Measurements from ENCODE around the gene OR1F1.
A peak's percentile ranks its signal among the peaks of the same experiment; 100 is the strongest.
"Not testable (repeated sequence)": the region's sequence is repeated elsewhere in the genome, so short reads cannot be mapped to it uniquely, and the experiment has no call there.

Gene OR1F1

DNA sequence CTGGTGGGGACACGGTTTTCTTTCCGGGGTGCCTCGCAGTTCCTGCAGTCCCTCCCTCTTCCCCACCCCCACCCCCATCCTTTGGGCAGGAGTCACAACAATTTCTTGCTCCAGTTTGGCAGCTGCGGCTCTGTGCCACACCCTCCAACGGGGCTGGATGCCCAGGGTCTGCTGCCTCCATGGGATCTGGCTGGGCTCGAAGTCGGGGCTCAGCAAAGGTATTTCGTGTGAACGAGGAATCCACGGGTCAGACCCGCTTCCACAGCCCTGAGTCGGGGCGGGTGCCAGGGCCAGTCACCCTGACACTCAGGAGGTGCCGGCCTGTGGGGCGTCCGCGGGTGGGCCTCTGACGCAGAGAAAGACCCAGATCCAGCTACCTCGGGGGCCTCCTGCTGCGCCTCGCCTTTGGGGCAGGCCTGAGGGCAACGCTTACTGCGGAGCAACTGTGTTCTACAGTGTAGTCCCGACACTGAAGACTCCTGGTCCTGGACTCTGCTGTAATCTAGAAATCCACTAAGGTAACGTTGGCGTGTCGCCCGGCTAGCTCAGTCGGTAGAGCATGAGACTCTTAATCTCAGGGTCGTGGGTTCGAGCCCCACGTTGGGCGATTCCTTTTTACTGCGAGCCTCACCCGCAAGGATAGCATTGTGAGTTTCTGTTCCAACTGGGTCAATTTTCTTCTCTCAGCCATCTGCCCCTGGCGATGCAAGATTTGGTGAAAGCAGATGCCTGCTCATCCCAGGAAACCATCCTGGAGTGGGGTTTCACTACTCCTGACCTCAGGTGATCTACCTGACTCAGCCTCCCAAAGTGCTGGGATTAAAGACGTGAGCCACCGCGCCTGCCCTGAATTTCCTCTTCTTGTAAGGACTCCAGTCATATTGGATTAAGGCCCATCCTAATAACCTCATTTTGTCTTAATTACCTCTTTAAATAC, 12.6 kb upstream of the OR1F1 start:
- FAIRE-seq, result no peak

- FAIRE-seq, result no peak
Measured at GRCh38 chr16:3179651-3180050, 8.4 kb upstream of the OR1F1 start.

DNA sequence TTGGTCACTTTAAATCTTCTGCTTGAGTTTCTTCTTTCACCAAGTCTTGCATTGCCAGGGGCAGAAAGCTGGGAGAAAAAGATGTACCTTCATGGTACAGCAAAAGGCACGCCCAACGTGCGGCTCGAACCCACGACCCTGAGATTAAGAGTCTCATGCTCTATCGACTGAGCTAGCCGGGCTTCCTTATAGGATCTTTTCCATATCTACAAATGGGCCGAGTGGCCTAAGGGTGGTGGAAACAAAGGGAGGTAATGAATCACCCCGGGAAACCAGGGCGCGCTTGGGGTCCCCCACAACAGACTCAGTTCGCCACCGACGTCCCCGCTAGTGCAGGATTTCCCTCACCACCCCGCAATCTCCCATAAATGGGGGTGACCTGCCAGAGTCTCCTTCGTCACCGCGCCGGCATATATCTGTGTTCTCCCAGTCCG, 7.5 kb upstream of the OR1F1 start:
- no peak for FAIRE-seq

DNA sequence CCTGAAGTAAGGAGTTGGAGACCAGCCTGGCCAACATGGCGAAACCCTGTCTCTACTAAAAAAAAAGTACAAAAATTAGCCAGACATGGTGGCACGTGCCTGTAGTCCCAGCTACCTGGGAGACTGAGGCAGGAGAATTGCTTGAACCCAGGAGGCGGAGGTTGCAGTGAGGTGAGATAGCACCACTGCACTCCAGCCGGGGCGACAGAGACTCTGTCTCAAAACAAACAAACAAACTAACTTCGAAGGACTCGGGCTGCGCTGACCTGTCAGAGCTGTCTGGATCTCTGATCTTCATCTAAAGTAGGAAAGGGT, 5.8 kb upstream of the OR1F1 start:
- not testable (repeated sequence) for FAIRE-seq

- FAIRE-seq, result no peak
Measured at GRCh38 chr16:3182608-3183444, 5.2 kb upstream of the OR1F1 start.

- FAIRE-seq, result no peak
Measured at GRCh38 chr16:3183445-3184139, 4.4 kb upstream of the OR1F1 start.

- no peak for FAIRE-seq
Measured at GRCh38 chr16:3186946-3187690, 886 bp upstream of the OR1F1 start.

DNA sequence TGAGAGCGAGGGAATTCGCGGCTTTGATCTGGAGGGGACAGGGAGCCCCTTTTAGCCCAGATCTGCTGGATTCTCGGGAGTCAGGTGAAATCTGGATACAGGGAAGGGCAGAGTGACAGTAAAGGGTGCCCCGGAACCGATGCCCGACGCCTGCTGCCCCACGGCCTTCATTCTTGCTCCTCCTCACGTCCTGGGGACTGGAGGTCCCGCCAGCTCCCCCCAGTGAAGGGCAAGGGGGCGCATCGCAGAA, 596 bp downstream of the OR1F1 start:
- no peak for FAIRE-seq

DNA sequence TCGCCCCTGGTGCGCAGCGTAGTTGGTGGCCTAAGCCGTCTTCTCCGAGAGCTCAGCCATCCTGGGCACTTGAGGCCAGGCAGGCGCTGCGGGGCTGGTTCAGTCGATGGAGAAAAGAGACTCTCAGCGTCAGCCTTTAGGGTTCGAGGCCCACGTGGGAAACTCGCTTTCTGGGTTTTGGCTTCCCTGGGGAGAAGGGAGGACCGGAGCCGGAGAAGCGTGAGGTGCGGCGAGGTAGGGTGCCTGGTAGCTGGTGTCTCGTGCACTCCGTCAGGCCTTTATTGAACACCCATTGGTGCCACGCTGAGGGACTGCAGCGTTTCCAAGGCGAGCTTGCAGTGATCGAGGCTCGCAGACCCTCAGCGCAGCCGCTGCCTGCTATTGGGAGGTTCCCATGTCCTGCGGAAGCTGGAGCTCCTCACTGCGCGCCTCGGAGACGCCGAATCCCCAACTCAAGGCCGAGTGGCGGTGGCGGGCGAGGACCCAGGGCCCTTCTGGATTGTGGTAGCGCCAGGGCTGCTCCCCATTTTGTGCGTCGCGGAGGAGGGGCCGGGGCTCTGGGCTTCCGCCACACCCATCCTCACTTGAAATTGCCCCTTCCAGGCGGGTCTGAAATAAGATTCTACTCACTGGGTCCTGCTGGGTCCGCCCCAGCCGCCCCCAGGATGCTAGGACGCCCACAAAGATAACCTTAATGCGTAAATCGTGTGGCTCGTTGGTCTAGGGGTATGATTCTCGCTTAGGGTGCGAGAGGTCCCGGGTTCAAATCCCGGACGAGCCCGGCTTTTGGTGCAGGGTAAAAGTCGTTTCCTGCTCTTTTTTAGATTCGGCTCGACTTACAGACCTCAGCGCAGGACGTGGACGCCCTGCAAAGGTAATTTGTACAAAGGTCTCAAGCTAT, 1.2 kb downstream of the OR1F1 start:
- peak; percentile 79 for FAIRE-seq

GRCh38 chr16:3189869-3190268, 1.9 kb downstream of the OR1F1 start:
- FAIRE-seq, result no peak

DNA sequence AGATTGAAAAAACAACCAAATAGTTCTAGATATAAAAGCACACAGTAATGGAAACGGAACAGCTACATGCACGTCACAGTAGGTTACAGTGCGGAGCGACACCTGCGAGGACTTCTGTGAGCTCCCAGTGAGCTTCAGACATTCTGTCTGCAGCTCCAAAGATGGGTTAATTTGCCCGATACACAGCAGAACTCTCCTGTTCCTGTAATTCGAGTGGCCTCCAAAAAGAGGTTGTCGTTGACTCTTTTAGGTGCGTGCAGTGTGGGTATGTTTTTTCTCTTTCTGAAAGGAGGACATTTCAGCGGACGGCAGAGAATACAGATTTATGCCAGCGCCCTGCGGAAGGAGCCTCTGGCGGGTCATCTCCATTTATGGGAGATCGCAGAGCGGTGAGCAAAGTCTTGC, 2.9 kb downstream of the OR1F1 start:
- FAIRE-seq, result no peak

DNA sequence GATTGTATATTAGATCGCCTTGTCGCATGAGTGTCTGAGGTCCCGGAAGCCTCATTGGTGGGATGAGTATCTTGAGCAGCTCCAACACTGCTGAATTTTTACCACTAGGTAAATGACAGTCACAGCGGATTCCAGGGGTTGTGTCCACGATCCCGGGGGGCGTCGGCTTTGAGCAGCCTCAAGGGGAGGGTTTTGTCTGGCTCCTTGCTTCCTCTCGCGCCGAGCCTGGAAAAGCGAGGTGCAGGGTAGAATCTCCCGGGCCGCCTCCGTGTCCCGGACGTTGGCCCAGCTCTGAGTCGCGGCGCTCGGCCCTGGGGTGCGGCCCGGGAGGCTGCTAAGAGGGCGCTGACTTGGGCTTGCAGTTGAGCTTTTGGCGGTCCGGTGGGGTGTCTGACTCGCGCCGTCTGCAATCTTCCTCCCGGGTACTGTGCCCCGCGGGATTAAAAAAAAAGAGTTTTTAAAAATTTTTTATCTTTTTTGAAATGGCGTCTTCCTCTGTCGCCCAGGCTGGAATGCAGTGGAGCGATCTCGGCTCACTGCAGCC, 4.5 kb downstream of the OR1F1 start:
- FAIRE-seq, result no peak

- FAIRE-seq, result no peak
Measured at GRCh38 chr16:3193221-3194212, 5.5 kb downstream of the OR1F1 start.

- FAIRE-seq, result no peak
Measured at GRCh38 chr16:3194792-3195191, 6.8 kb downstream of the OR1F1 start.

DNA sequence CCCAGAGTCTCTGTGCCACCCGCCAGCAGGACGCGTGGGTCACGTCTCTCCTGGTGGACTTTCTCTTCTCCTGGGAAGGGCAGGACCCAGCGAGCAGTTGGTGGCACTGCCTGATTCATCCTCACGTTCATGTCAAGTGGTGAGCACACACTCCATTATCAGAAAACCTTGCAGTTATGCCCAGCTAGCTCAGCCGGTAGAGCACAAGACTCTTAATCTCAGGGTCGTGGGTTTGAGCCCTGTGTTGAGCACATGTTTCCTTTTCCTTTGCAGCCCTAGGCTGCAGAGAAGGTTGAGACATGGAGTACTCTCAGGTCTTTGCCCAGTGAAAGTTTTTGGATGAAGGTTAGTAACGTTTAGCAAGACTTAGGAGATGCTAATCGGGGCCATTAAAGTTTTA, 8.0 kb downstream of the OR1F1 start:
- FAIRE-seq, result no peak

DNA sequence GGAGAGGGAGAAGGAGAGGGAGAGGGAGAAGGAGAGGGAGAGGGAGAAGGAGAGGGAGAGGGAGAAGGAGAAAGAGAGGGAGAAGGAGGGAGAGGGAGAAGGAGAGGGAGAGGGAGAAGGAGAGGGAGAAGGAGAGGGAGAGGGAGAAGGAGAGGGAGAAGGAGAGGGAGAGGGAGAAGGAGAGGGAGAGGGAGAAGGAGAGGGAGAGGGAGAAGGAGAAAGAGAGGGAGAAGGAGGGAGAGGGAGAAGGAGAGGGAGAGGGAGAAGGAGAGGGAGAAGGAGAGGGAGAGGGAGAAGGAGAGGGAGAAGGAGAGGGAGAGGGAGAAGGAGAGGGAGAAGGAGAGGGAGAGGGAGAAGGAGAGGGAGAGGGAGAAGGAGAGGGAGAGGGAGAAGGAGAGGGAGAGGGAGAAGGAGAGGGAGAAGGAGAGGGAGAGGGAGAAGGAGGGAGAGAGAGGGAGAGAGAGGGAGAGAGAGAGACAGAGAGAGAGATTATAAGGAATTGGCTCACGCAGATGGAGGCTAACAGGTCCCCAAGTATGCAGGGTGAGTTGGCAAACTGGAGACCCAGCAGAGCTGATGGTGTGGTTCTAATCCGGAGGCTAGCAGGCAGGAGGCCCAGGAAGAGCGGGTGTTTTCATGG, 9.8 kb downstream of the OR1F1 start:
- FAIRE-seq, result not testable (repeated sequence)

GRCh38 chr16:3198334-3199072, 10.5 kb downstream of the OR1F1 start:
- no peak for FAIRE-seq

DNA sequence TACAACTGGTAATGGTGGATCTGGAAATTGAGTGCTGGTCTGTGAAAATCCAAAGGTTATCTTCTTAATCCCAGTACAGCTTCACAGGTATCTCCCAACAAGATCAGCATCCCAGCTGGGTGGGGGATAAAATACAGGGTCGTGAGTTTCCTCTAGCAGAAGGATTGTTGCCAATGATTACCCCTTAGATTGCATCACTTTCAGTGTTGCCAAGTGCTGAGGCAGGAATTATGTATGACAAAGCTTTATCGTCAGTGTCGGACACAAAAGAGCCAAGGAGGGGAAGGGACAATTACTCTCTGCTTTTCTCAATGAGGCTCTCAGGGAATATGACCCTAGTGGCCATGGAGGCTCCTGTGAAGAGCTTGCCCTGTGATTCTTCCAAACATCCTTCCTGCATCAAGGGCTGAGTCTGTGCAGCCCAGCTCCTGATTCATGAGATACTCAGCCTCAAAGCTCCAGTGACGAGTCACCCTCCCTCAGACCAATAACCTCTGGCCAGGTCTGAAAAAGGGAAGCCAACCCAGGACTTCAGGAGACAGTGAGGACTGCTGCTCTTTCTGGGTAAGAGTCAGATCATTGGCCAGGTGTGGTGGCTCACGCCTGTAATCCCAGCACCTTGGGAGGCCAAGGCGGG, 15.0 kb downstream of the OR1F1 start:
- FAIRE-seq, result no peak

- not testable (repeated sequence) for FAIRE-seq
Measured at GRCh38 chr16:3205939-3206338, 17.9 kb downstream of the OR1F1 start.

Data from G401.6 (cell line).